T-helper 2 cell treated with Interferon-gamma antibody and Interleukin-4, amounts not matched to agents 100 ng/mL and 5 ng/mL, for 36 hours (primary cell): ENCODE results near the gene OXLD1. TPM values are rescaled to one million over a fixed set of nuclear protein-coding genes. Genes with fewer than 3 reads are reported as not detected.
"Not testable (repeated sequence)": the region's sequence is repeated elsewhere in the genome, so short reads cannot be mapped to it uniquely, and the experiment has no call there.

Experiments used
- intact Hi-C: fragments of 100-400 bp; cut with micrococcal nuclease; formaldehyde crosslinking; loops from one replicate; pipeline ENCODE4 v1.15.1; 2023
- total RNA-seq: library from RNA; stranded (reverse); gene quantifications from 2 replicates; pipeline ENCODE4 v1.2.3, GENCODE V29; 2022

The OXLD1 gene
- total RNA-seq, 1 donor from 2014 or later: 42.5 TPM

GRCh38 chr17:81621494-81622130 is 44.8 kb downstream of the OXLD1 start:
- intact Hi-C loops: no loop called here

GRCh38 chr17:81618307-81618706 is 48.1 kb downstream of the OXLD1 start:
- intact Hi-C loops: not testable (repeated sequence)

GRCh38 chr17:81616877-81617276 is 49.5 kb downstream of the OXLD1 start:
- intact Hi-C loops: no loop called here

GRCh38 chr17:81615401-81615930 is 50.9 kb downstream of the OXLD1 start:
- intact Hi-C loops: no loop called here

Other genes starting within 250 kb of the OXLD1 start
- gene ACTG1, start 153.8 kb downstream of the OXLD1 start, total RNA-seq: 5,454 and 5,595 TPM in 2 replicates
- gene FSCN2, start 138.2 kb downstream of the OXLD1 start, total RNA-seq: 0.93 and 1.3 TPM in 2 replicates
- 40.6 and 42.1 TPM in 2 replicates for gene FAAP100, start 114.3 kb downstream of the OXLD1 start, total RNA-seq
- gene NPLOC4, start 29.5 kb downstream of the OXLD1 start, total RNA-seq: 101 and 106 TPM in 2 replicates
- 0.39 and 0.61 TPM in 2 replicates for gene TSPAN10, start 29.4 kb downstream of the OXLD1 start, total RNA-seq
- 23.4 and 27.9 TPM in 2 replicates for gene PDE6G, start 10.1 kb downstream of the OXLD1 start, total RNA-seq
- 39.2 and 43.7 TPM in 2 replicates for gene CCDC137, start 132 bp upstream of the OXLD1 start, total RNA-seq
- 28.9 and 31.6 TPM in 2 replicates for gene ARL16, start 17.2 kb upstream of the OXLD1 start, total RNA-seq
- 117 and 118 TPM in 2 replicates for gene HGS, start 17.4 kb upstream of the OXLD1 start, total RNA-seq
- 98.1 and 102 TPM in 2 replicates for gene MRPL12, start 36.8 kb upstream of the OXLD1 start, total RNA-seq
- 33.5 and 36.6 TPM in 2 replicates for gene SLC25A10, start 45.7 kb upstream of the OXLD1 start, total RNA-seq
- 0.07 TPM in 1 of 2 replicates, not detected in the other for gene GCGR, start 137.5 kb upstream of the OXLD1 start, total RNA-seq
- gene MCRIP1, start 166.7 kb upstream of the OXLD1 start, total RNA-seq: 36.5 and 37.3 TPM in 2 replicates
- not detected in 2 replicates for gene PPP1R27, start 168.4 kb upstream of the OXLD1 start, total RNA-seq
- 589 and 618 TPM in 2 replicates for gene P4HB, start 193.9 kb upstream of the OXLD1 start, total RNA-seq
- 703 and 716 TPM in 2 replicates for gene ARHGDIA, start 204.7 kb upstream of the OXLD1 start, total RNA-seq
- gene ALYREF, start 225.0 kb upstream of the OXLD1 start, total RNA-seq: 218 and 230 TPM in 2 replicates
- gene ANAPC11, start 225.1 kb upstream of the OXLD1 start, total RNA-seq: 91.4 and 104 TPM in 2 replicates
- 0.11 and 0.48 TPM in 2 replicates for gene NPB, start 235.6 kb upstream of the OXLD1 start, total RNA-seq
- gene PCYT2, start 244.8 kb upstream of the OXLD1 start, total RNA-seq: 35.0 and 39.1 TPM in 2 replicates